Transverse colon (tissue), 4 donors: ENCODE results near the gene ANKRD2. TPM values are rescaled to one million over a fixed set of nuclear protein-coding genes. Genes with fewer than 3 reads are reported as not detected.

Experiments
- DNase-seq: peaks from one replicate; pipeline ENCODE4 v3.0.0-alpha.2; 2019
- H3K27ac ChIP-seq, 4 donors: fragments of 200-600 bp; sonication (generic); 2 replicates each; pipeline ENCODE4 v1.5.1; 2016 to 2018; ENCODE audit warnings: inconsistent platforms in 4 of 4
- H3K27me3 ChIP-seq: fragments of 200-600 bp; sonication (generic); 2 replicates; pipeline ENCODE4 v1.5.1; 2017; ENCODE audit warnings: inconsistent platforms
- H3K36me3 ChIP-seq, 4 donors: fragments of 200-600 bp; sonication (generic); 2 replicates each; pipeline ENCODE4 v1.5.1; 2017 to 2019; ENCODE audit warnings: inconsistent platforms in 4 of 4
- H3K4me1 ChIP-seq, 4 donors: fragments of 200-600 bp; sonication (generic); 2 replicates each; pipeline ENCODE4 v1.5.1; 2017 to 2020; ENCODE audit warnings: inconsistent platforms in 4 of 4
- H3K4me3 ChIP-seq, 4 donors: fragments of 200-600 bp; sonication (generic); 1 replicate in 1 of 4; 2 replicates in 3 of 4; pipeline versions ENCODE4 v1.5.1 to v1.6.1; 2017 to 2019; ENCODE audit warnings: inconsistent platforms in 4 of 4
- H3K9me3 ChIP-seq, 2 donors: fragments of 200-600 bp; sonication (generic); 2 replicates each; pipeline ENCODE4 v1.5.1; 2017 to 2019; ENCODE audit warnings: inconsistent platforms in 2 of 2
- CTCF ChIP-seq, 5 experiments: fragments of 200-600 bp in 3 of 5; fragments of 450-650 bp in 2 of 5; sonication (generic) in 3 of 5; IDR thresholded peaks; 1 replicate in 2 of 5; 2 replicates in 3 of 5; pipeline ENCODE4 v1.5.1; 2016 to 2017; ENCODE audit warnings: antibody characterized with exemption in 5 of 5, inconsistent platforms in 3 of 5, mild to moderate bottlenecking in 2 of 5, moderate library complexity in 1 of 5
- EP300 ChIP-seq: sonication (generic); formaldehyde crosslinking; IDR thresholded peaks from one replicate; pipeline ENCODE4 v1.6.1; 2017; ENCODE audit warnings: antibody characterized with exemption, low read depth
- POLR2A ChIP-seq: fragments of 450-650 bp; IDR thresholded peaks from one replicate; pipeline ENCODE4 v1.6.1; 2016; ENCODE audit warnings: antibody characterized with exemption, mild to moderate bottlenecking, moderate library complexity
- POLR2AphosphoS5 ChIP-seq, 3 donors: sonication (generic); formaldehyde crosslinking; IDR thresholded peaks; one replicate each; pipeline ENCODE4 v1.6.1; 2016; ENCODE audit warnings: antibody characterized with exemption in 3 of 3
- WGBS, 2 donors: methylation state at CpG; one replicate each; pipeline ENCODE4 v1.1.5; 2018; ENCODE audit warnings: low coverage in 1 of 2; 5-methylcytosine and 5-hydroxymethylcytosine counted together
- in situ Hi-C, 4 donors: fragments of 200-750 bp; cut with MboI; loops; one replicate each; pipeline versions ENCODE4 v1.15.0 to v1.15.1; 2017; ENCODE audit warnings: low sequenced_read_pairs in 3 of 4, low pct_ligation_motif_present in 1 of 4, low pct_unique_long_range_greater_than_20kb in 1 of 4
- intact Hi-C: fragments of 100-400 bp; cut with DNase I; formaldehyde crosslinking; loops from one replicate; pipeline ENCODE4 v1.15.1; 2023; ENCODE audit warnings: low total_unique reads
- total RNA-seq, 4 donors: library from RNA; depleted of rRNA; stranded (reverse); fragments of >200 nt; gene quantifications; one replicate each; pipeline ENCODE4 v1.1.0, GENCODE V29; 2016

ANKRD2 gene
- total RNA-seq, 4 donors from 2014 or later, result not detected

- in situ Hi-C loops, result no loop called here
- intact Hi-C loops, result no loop called here
- Histone ChIP-seq H3K4me1 (peaks cover 6 to 22% (median 14%) of the 10 kb centered on the region in 4 donors), H3K36me3 (no peaks in the 10 kb centered on the region), H3K27ac (peak overlapping the region; percentile 79 to 88 (median 82)), H3K9me3 (no peaks in the 10 kb centered on the region), H3K4me3 (no peak overlapping the region), H3K27me3 (no peaks in the 10 kb centered on the region)
- peak; percentile 54 for DNase-seq
- peak; percentile 48 to 62 (median 57) for TF ChIP-seq POLR2AphosphoS5 (IDR thresholded peaks at IDR 0.05)
- no peak for TF ChIP-seq POLR2A
- WGBS, 2 donors, result 27 to 57% methylated on average over 3 to 10 of the region's 10 CpGs
These were observed 29.5 kb upstream of the ANKRD2 start for GRCh38 chr10:97543025-97543546.

- Histone ChIP-seq H3K4me3 (no peak overlapping the region), H3K36me3 (no peaks in the 10 kb centered on the region), H3K27me3 (no peaks in the 10 kb centered on the region), H3K4me1 (peaks cover 6 to 20% (median 14%) of the 10 kb centered on the region in 4 donors), H3K27ac (no peak overlapping the region), H3K9me3 (no peaks in the 10 kb centered on the region)
- WGBS, 2 donors, result 84 to 85% methylated on average over 7 to 18 of the region's 18 CpGs
- no peak for DNase-seq
- TF ChIP-seq POLR2AphosphoS5 (IDR thresholded peaks at IDR 0.05), result no peak
- TF ChIP-seq EP300, result no peak
- no peak for TF ChIP-seq POLR2A
- no peak for TF ChIP-seq CTCF (IDR thresholded peaks at IDR 0.05)
- in situ Hi-C loops, result no loop called here
- intact Hi-C loops, result no loop called here
These were observed 25.9 kb upstream of the ANKRD2 start for GRCh38 chr10:97546456-97547270.

DNA sequence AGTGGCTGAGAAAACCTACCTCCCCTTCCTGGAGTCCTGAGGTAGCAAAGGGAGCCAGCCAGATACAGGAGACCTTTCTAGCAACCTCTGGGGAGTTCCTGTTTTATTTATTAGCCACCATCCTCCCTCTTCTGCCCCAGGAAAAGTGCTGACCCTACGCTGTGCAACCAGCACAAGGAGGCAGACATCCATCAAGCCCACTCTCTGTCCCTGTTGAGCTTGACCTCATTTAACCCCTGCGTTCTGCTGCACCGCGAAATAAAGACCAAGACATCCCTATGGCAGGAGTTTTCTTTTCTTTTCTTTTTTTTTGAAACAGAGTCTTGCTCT is 25.3 kb upstream of the ANKRD2 start:
- Histone ChIP-seq H3K4me3 (no peak overlapping the region), H3K27ac (no peak overlapping the region), H3K9me3 (no peaks in the 10 kb centered on the region), H3K4me1 (peaks cover 6 to 15% (median 11%) of the 10 kb centered on the region in 4 donors), H3K36me3 (no peaks in the 10 kb centered on the region), H3K27me3 (no peaks in the 10 kb centered on the region)
- intact Hi-C loops (no loop called here), in situ Hi-C loops (no loop called here)
- no peak for TF ChIP-seq EP300
- no peak for TF ChIP-seq POLR2AphosphoS5 (IDR thresholded peaks at IDR 0.05)
- no peak for TF ChIP-seq POLR2A
- no peak for TF ChIP-seq CTCF (IDR thresholded peaks at IDR 0.05)
- DNase-seq, result no peak
- 66 to 75% methylated on average over 4 of the region's 4 CpGs for WGBS, 2 donors

- H3K4me3 ChIP-seq, result no peak overlapping the region
- H3K4me1 ChIP-seq, result peaks cover under 1 to 8% (median 5%) of the 10 kb centered on the region in 4 donors
- no peaks in the 10 kb centered on the region for H3K27me3 ChIP-seq
- no peak for DNase-seq
- no peaks in the 10 kb centered on the region for H3K36me3 ChIP-seq
- no peaks in the 10 kb centered on the region for H3K9me3 ChIP-seq
- no peak overlapping the region for H3K27ac ChIP-seq
- no peak for TF ChIP-seq EP300
- no peak for TF ChIP-seq POLR2AphosphoS5 (IDR thresholded peaks at IDR 0.05)
- TF ChIP-seq POLR2A, result no peak
- TF ChIP-seq CTCF (IDR thresholded peaks at IDR 0.05), result no peak
- intact Hi-C loops (no loop called here), in situ Hi-C loops (no loop called here)
- 64% methylated on average over 4 of the region's 4 CpGs; no CpG with 5 or more reads in 1 of the 2 donors for WGBS, 2 donors
These were observed 24.6 kb upstream of the ANKRD2 start for GRCh38 chr10:97547962-97548361.
